K562 (cell line): ENCODE measurements around the gene LIX1L.

ENCODE experiments used
- DPF2 ChIP-seq: fragments of 450-650 bp; IDR thresholded peaks from 2 replicates; pipeline ENCODE4 v1.6.1; 2016
- NFYB ChIP-seq: IDR thresholded peaks from 2 replicates; pipeline ENCODE4 v1.6.1; 2011; ENCODE audit warnings: mild to moderate bottlenecking, moderate library complexity; ENCODE audit not compliant: insufficient read length; ENCODE audit errors: extremely low read depth
- POLR2A ChIP-seq: fragments of 450-650 bp; conservative IDR thresholded peaks from 2 replicates; pipeline ENCODE4 v1.6.1; 2016
- SIN3A ChIP-seq, 2 experiments: fragments of 150-350 bp in 1 of 2; IDR thresholded peaks; 2 replicates each; pipeline ENCODE4 v1.6.1; 2011 to 2016; ENCODE audit warnings: borderline replicate concordance in 2 of 2, low read depth in 2 of 2, low read length in 2 of 2, mild to moderate bottlenecking in 2 of 2, moderate library complexity in 2 of 2; ENCODE audit not compliant: control insufficient read depth in 1 of 2

- TF ChIP-seq NFYB, result no peak
- no peak for TF ChIP-seq DPF2
- TF ChIP-seq SIN3A (IDR thresholded peaks at IDR 0.05; ENCODE audit: borderline replicate concordance in 2 of 2, control insufficient read depth in 1 of 2, low read depth in 2 of 2, low read length in 2 of 2), result peak in 1 of 2 experiments; percentile 55; a peak in 1 of 4 replicates
- TF ChIP-seq POLR2A, result no peak
Measured at GRCh38 chr1:145995148-145995881, 37.5 kb upstream of the LIX1L start.
